Stimulated activated CD4-positive, alpha-beta T cell treated with anti-CD3 and anti-CD28 coated beads, Interleukin-2, amount 100 ng/mL, for 48 hours (primary cell): Measurements from ENCODE around the gene TRAF3IP3.

Source experiments
- DNase-seq, 2 donors: peaks; one replicate each; pipeline ENCODE4 v3.0.0-alpha.2; 2020

TRAF3IP3 gene

GRCh38 chr1:209802117-209802779 is 46.4 kb downstream of the TRAF3IP3 start:
- DNase-seq = no peak

- no peak for DNase-seq
Measured at GRCh38 chr1:209802780-209803152, 46.9 kb downstream of the TRAF3IP3 start.

GRCh38 chr1:209803568-209803967 is 47.7 kb downstream of the TRAF3IP3 start:
- DNase-seq = no peak

GRCh38 chr1:209805341-209805781 is 49.5 kb downstream of the TRAF3IP3 start:
- DNase-seq = no peak

GRCh38 chr1:209805875-209806760 is 50.3 kb downstream of the TRAF3IP3 start, which contains the start of gene IRF6:
Gene IRF6 (minus strand): TSS chr1:209806142. CDS start chr1:209801413, 4,729 bp downstream.
- peak; percentile 33 to 70 for DNase-seq

GRCh38 chr1:209807509-209807908 is 51.7 kb downstream of the TRAF3IP3 start:
- no peak for DNase-seq

GRCh38 chr1:209808059-209808581 is 52.3 kb downstream of the TRAF3IP3 start:
- DNase-seq = no peak

- DNase-seq = no peak
Measured at GRCh38 chr1:209809611-209810010, 53.8 kb downstream of the TRAF3IP3 start.

GRCh38 chr1:209810783-209811182 is 54.9 kb downstream of the TRAF3IP3 start:
- no peak for DNase-seq

- no peak for DNase-seq
Measured at GRCh38 chr1:209813902-209814301, 58.0 kb downstream of the TRAF3IP3 start.

GRCh38 chr1:209815490-209815889 is 59.6 kb downstream of the TRAF3IP3 start:
- DNase-seq = no peak

GRCh38 chr1:209815931-209816341 is 60.1 kb downstream of the TRAF3IP3 start:
- no peak for DNase-seq

GRCh38 chr1:209816923-209817322 is 61.1 kb downstream of the TRAF3IP3 start:
- DNase-seq = no peak

GRCh38 chr1:209817691-209818090 is 61.8 kb downstream of the TRAF3IP3 start:
- no peak for DNase-seq

- DNase-seq = no peak
Measured at GRCh38 chr1:209819058-209819457, 63.2 kb downstream of the TRAF3IP3 start.

- DNase-seq = no peak
Measured at GRCh38 chr1:209820986-209821385, 65.1 kb downstream of the TRAF3IP3 start.

- no peak for DNase-seq
Measured at GRCh38 chr1:209822706-209823105, 66.9 kb downstream of the TRAF3IP3 start.

- no peak for DNase-seq
Measured at GRCh38 chr1:209823143-209824041, 67.5 kb downstream of the TRAF3IP3 start.

- no peak for DNase-seq
Measured at GRCh38 chr1:209825591-209826434, 70.0 kb downstream of the TRAF3IP3 start.

- DNase-seq = peak; percentile 88 to 91
Measured at GRCh38 chr1:209827384-209828262, 71.8 kb downstream of the TRAF3IP3 start, which contains the start of gene UTP25. Gene UTP25 (plus strand): TSS chr1:209827972. CDS start chr1:209828064, 92 bp downstream.
